Hepatocyte (in vitro differentiated cells): ENCODE results near the gene RPL29. TPM values are rescaled to one million over a fixed set of nuclear protein-coding genes. Genes with fewer than 3 reads are reported as not detected.

Experiments
- DNase-seq: peaks from one replicate; pipeline ENCODE4 v3.0.0-alpha.2; 2016; ENCODE audit warnings: low spot score
- H2AFZ ChIP-seq: fragments of 200-600 bp; sonication (generic); 2 replicates; pipeline ENCODE4 v1.6.0; 2016; ENCODE audit warnings: antibody characterized with exemption, mild to moderate bottlenecking
- H3K27ac ChIP-seq: fragments of 200-600 bp; sonication (generic); 2 replicates; pipeline ENCODE4 v1.5.1; 2016; ENCODE audit warnings: mild to moderate bottlenecking
- H3K27me3 ChIP-seq: fragments of 200-600 bp; sonication (generic); 2 replicates; pipeline ENCODE4 v1.6.1; 2016
- H3K36me3 ChIP-seq: fragments of 200-600 bp; sonication (generic); replicated peaks from 2 replicates; pipeline ENCODE4 v1.5.1; 2016; ENCODE audit warnings: low read depth; ENCODE audit not compliant: insufficient read depth
- H3K4me1 ChIP-seq: fragments of 200-600 bp; sonication (generic); 2 replicates; pipeline ENCODE4 v1.5.1; 2016; ENCODE audit warnings: mild to moderate bottlenecking, moderate library complexity; ENCODE audit not compliant: insufficient read depth
- H3K4me2 ChIP-seq: fragments of 200-600 bp; sonication (generic); 2 replicates; pipeline ENCODE4 v1.6.0; 2016
- H3K4me3 ChIP-seq: fragments of 200-600 bp; sonication (generic); 2 replicates; pipeline ENCODE4 v1.5.1; 2016; ENCODE audit warnings: mild to moderate bottlenecking
- H3K79me2 ChIP-seq: fragments of 200-600 bp; sonication (generic); 2 replicates; pipeline ENCODE4 v1.6.0; 2017; ENCODE audit warnings: mild to moderate bottlenecking
- H3K9me2 ChIP-seq: fragments of 200-600 bp; sonication (generic); replicated peaks from 2 replicates; pipeline ENCODE4 v1.6.0; 2017; ENCODE audit warnings: mild to moderate bottlenecking; ENCODE audit not compliant: insufficient read depth
- H3K9me3 ChIP-seq: fragments of 200-600 bp; sonication (generic); 2 replicates; pipeline ENCODE4 v1.5.1; 2016; ENCODE audit warnings: low read depth, mild to moderate bottlenecking
- H4K20me1 ChIP-seq: fragments of 200-600 bp; sonication (generic); 2 replicates; pipeline ENCODE4 v1.6.0; 2016; ENCODE audit warnings: mild to moderate bottlenecking; ENCODE audit not compliant: insufficient read depth, poor library complexity, severe bottlenecking
- EZH2 ChIP-seq: fragments of 200-600 bp; sonication (generic); IDR thresholded peaks from 2 replicates; pipeline ENCODE4 v1.6.1; 2016; ENCODE audit warnings: antibody characterized with exemption, mild to moderate bottlenecking, borderline replicate concordance
- EZH2phosphoT487 ChIP-seq: fragments of 200-600 bp; sonication (generic); IDR thresholded peaks from one replicate; pipeline ENCODE4 v1.6.1; 2018; ENCODE audit warnings: antibody characterized with exemption, mild to moderate bottlenecking, low read depth, moderate library complexity; ENCODE audit not compliant: unreplicated experiment, severe bottlenecking
- WGBS: methylation state at CpG from one replicate; pipeline ENCODE4 v1.1.6; 2016; ENCODE audit warnings: low lambda C conversion rate; ENCODE audit errors: missing lambda C conversion rate; 5-methylcytosine and 5-hydroxymethylcytosine counted together
- polyA plus RNA-seq: library from polyadenylated mRNA; unstranded; fragments of >200 nt; fragmentation: Nextera tagmentation; extraction: Ambion mirVana; gene quantifications from 2 replicates; pipeline ENCODE4 v1.2.1, GENCODE V29; 2016
- total RNA-seq: library from RNA; depleted of rRNA; stranded (reverse); fragments of >200 nt; gene quantifications from 2 replicates; pipeline ENCODE4 v1.2.3, GENCODE V29; 2014
- TF ChIP-seq, protein P1 (sequence below): fragments of 200-600 bp; sonication (generic); IDR thresholded peaks from 2 replicates; pipeline ENCODE4 v1.5.1; 2016; ENCODE audit warnings: antibody characterized with exemption, mild to moderate bottlenecking; ENCODE audit not compliant: poor library complexity

RPL29 gene
- total and polyA plus RNA-seq, 2 experiments from 2014 or later, result 786 to 981 TPM

DNA sequence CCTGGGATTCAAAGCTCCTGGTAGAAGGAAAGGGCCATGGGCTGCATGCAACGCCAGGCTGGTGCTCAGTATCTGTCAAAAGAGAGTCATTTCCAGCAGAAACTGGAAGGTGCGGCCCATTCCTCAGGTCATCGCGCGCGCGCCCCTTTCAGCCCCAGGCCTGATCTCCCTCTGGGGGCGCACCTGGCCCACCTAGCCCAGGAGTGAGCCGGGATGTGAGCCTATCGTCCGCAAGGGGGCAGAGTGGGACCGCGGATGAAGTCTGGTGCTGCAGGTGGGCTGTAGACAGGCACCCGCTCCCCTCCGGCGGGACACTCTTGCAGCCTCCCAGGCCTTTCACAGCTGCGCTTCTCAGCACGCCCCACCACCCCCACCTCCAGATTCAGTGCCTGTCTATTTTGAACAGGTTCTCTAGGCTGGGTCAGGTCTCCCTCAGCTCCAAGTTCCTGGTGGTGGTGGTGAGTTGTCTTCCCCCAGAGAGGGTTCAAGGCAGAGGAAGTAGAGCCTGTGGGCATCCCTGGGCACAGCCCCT, 5.8 kb upstream of the RPL29 start:
- TF ChIP-seq, protein P1, sequence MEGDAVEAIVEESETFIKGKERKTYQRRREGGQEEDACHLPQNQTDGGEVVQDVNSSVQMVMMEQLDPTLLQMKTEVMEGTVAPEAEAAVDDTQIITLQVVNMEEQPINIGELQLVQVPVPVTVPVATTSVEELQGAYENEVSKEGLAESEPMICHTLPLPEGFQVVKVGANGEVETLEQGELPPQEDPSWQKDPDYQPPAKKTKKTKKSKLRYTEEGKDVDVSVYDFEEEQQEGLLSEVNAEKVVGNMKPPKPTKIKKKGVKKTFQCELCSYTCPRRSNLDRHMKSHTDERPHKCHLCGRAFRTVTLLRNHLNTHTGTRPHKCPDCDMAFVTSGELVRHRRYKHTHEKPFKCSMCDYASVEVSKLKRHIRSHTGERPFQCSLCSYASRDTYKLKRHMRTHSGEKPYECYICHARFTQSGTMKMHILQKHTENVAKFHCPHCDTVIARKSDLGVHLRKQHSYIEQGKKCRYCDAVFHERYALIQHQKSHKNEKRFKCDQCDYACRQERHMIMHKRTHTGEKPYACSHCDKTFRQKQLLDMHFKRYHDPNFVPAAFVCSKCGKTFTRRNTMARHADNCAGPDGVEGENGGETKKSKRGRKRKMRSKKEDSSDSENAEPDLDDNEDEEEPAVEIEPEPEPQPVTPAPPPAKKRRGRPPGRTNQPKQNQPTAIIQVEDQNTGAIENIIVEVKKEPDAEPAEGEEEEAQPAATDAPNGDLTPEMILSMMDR, result peak; percentile 98
- TF ChIP-seq EZH2, result no peak
- no peak for TF ChIP-seq EZH2phosphoT487
- Histone ChIP-seq H3K79me2 (no peaks in the 10 kb centered on the region), H3K27me3 (no peaks in the 10 kb centered on the region), H3K36me3 (no peaks in the 10 kb centered on the region), H3K4me2 (peak overlapping the region; percentile 31), H2AFZ (no peak overlapping the region), H3K9me2 (no peaks in the 10 kb centered on the region), H4K20me1 (no peaks in the 10 kb centered on the region), H3K4me1 (peaks cover 19% of the 10 kb centered on the region), H3K27ac (no peak overlapping the region), H3K9me3 (no peaks in the 10 kb centered on the region), H3K4me3 (no peak overlapping the region)
- 4% methylated on average over 17 of the region's 18 CpGs for WGBS
- DNase-seq, result peak; percentile 85

DNA sequence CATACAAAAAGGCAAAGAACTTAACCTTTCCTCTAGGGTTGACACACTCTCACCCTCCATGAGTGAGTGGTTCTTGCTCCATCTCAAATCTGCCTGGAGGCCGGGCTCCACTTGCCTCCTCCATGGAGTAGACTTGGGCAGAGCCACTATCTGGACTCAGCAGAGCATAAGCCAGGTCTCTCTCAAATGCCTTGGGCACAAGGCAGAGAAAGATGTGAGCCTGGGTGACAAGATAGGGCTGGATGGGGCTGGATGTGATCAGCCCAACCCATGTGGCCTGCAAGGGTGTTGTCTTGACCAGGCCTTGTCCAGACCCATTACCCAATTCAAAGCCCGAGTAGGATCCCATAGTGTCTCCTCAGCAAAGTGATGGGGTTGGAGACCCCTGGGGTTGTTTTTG, 4.2 kb upstream of the RPL29 start:
- H3K27ac ChIP-seq, result no peak overlapping the region
- H3K4me3 ChIP-seq, result no peak overlapping the region
- 94% methylated on average over 2 of the region's 2 CpGs for WGBS
- DNase-seq, result no peak
- no peaks in the 10 kb centered on the region for H3K9me3 ChIP-seq
- H3K36me3 ChIP-seq, result no peaks in the 10 kb centered on the region
- H4K20me1 ChIP-seq, result no peaks in the 10 kb centered on the region
- TF ChIP-seq, protein P1, result no peak
- TF ChIP-seq EZH2phosphoT487 (no peak), EZH2 (no peak)
- peaks cover 8% of the 10 kb centered on the region for H3K4me1 ChIP-seq
- H2AFZ ChIP-seq, result no peak overlapping the region
- no peaks in the 10 kb centered on the region for H3K27me3 ChIP-seq
- peaks cover 8% of the 10 kb centered on the region for H3K79me2 ChIP-seq
- H3K9me2 ChIP-seq, result no peaks in the 10 kb centered on the region
- no peak overlapping the region for H3K4me2 ChIP-seq

GRCh38 chr3:51998774-51999173, 3.1 kb upstream of the RPL29 start:
- Histone ChIP-seq H3K27me3 (no peaks in the 10 kb centered on the region), H3K9me2 (no peaks in the 10 kb centered on the region), H3K79me2 (peaks cover 17% of the 10 kb centered on the region), H3K4me1 (peaks cover 11% of the 10 kb centered on the region), H2AFZ (no peak overlapping the region), H3K9me3 (no peaks in the 10 kb centered on the region), H3K36me3 (no peaks in the 10 kb centered on the region), H3K27ac (no peak overlapping the region), H4K20me1 (no peaks in the 10 kb centered on the region), H3K4me3 (no peak overlapping the region), H3K4me2 (no peak overlapping the region)
- TF ChIP-seq, protein P1, result no peak
- TF ChIP-seq EZH2phosphoT487 (no peak), EZH2 (no peak)
- WGBS, result 81% methylated on average over 7 of the region's 7 CpGs
- DNase-seq, result no peak
